GM12891 (cell line): ENCODE measurements around the gene LLGL1.

Experiments used
- DNase-seq: peaks from one replicate; pipeline ENCODE4 v3.0.0; 2011; ENCODE audit warnings: low spot score; ENCODE audit not compliant: insufficient read length
- FAIRE-seq: peaks from 2 replicates; lab custom pipeline; 2011; peaks lifted over from hg19 to GRCh38; lab: Jason Lieb, UNC
- PAX5 ChIP-seq: IDR thresholded peaks from 2 replicates; pipeline ENCODE4 v1.6.1; 2011; ENCODE audit warnings: low read length, moderate library complexity, mild to moderate bottlenecking; ENCODE audit not compliant: insufficient read depth, severe bottlenecking
- POLR2A ChIP-seq: IDR thresholded peaks from 2 replicates; pipeline ENCODE4 v1.6.1; 2011; ENCODE audit warnings: low read depth, low read length, control low read depth
- POLR2AphosphoS5 ChIP-seq: IDR thresholded peaks from 2 replicates; pipeline ENCODE4 v1.6.1; 2011; ENCODE audit warnings: low read depth, low read length, control low read depth
- POU2F2 ChIP-seq: IDR thresholded peaks from 2 replicates; pipeline ENCODE4 v1.6.1; 2011; ENCODE audit warnings: low read depth, mild to moderate bottlenecking, control low read depth, low read length, moderate library complexity
- SPI1 ChIP-seq: IDR thresholded peaks from 2 replicates; pipeline ENCODE4 v1.6.1; 2011; ENCODE audit warnings: low read depth, low read length, control low read depth
- TAF1 ChIP-seq: IDR thresholded peaks from 2 replicates; pipeline ENCODE4 v1.6.1; 2011; ENCODE audit warnings: low read depth, low read length, control low read depth

The LLGL1 gene

DNA sequence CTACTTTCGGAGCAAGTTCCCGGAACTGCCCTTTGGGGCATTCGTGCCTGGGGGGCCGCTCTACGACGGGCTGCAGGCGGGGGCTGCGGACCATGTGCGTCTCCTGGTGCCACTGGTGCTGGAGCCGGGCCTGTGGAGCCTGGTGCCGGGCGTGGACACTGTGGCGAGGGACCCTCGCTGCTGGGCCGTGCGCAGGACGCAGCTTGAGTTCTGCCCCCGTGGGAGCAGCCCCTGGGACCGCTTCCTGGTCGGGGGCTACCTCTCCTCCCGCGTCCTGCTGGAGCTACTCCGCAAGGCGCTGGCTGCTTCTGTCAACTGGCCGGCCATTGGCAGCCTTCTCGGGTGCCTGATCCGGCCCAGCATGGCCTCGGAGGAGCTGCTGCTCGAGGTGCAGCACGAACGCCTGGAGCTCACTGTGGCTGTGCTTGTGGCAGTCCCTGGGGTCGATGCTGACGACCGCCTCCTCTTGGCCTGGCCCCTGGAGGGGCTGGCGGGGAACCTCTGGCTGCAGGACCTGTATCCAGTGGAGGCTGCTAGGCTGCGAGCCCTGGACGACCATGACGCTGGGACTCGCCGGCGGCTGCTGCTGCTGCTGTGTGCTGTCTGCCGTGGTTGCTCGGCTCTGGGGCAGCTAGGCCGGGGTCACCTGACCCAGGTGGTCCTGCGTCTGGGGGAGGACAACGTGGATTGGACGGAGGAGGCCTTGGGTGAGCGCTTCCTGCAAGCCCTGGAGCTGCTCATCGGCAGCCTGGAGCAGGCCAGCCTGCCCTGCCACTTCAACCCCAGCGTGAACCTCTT, 38.6 kb downstream of the LLGL1 start:
- TF ChIP-seq POLR2A, result no peak
- TF ChIP-seq SPI1, result no peak
- TF ChIP-seq TAF1, result no peak
- no peak for TF ChIP-seq POLR2AphosphoS5
- TF ChIP-seq POU2F2, result no peak
- no peak for TF ChIP-seq PAX5
- FAIRE-seq (no peak), DNase-seq (no peak)

DNA sequence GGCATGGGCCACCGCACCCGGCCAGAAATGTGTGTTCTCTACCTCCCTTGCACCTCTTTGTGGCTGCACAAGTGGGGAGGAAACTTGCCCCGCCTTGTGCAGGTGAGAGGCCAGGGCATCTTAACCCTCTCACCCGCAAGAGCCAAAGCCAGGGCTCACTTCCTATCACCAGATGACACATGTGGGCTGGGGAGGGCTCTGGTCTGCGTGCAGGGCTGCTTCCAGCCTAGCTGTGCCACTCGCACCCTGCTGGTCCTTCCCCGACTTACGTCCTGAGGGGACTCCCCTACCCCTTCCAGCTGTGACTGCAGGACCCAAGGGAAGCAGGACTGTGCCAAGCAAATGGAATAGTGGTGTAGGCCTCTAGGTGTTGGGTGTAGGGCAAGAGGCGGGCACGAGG, 41.9 kb downstream of the LLGL1 start:
- TF ChIP-seq POLR2A (no peak), POU2F2 (no peak), PAX5 (no peak), TAF1 (no peak), SPI1 (no peak), POLR2AphosphoS5 (no peak)
- FAIRE-seq, result no peak
- no peak for DNase-seq

DNA sequence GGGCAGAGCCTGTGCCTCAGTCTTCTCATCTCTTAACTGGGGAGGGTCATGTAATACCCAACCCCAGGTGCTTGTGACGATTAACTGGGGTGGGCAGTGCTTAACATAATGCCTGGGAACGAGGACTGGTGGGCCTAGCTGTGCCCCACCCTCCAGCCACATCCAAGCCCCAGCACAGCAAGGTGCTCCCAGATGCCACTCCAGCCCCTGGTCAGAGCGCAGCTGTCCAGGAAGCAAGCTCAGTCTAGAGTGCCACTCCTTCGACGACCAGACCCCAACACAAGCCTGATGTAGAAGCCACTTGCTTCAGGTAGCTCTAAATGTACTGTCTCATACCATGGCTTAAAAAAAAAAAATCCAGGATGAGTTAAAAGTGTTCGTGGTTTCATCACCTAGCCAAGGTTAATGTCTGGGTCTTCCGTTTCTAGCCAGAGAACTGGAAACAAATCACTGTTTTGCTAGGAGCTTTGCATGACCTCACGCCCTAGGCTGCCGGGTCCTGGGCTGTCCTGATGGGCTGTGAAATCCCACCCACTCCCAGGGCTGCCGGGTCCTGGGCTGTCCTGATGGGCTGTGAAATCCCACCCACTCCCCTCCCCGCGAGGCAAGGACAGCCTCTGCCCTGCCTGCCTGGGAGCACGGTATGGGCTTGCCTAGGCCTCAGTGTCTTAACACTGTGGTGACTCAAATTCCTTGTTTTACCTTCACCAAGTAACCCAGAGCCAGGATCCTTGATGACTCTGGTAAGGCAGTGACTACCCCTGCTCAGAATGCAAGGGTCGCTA, 42.7 kb downstream of the LLGL1 start:
- TF ChIP-seq SPI1 (no peak), PAX5 (no peak), POLR2AphosphoS5 (no peak), POU2F2 (no peak), POLR2A (no peak), TAF1 (no peak)
- DNase-seq (no peak), FAIRE-seq (no peak)

DNA sequence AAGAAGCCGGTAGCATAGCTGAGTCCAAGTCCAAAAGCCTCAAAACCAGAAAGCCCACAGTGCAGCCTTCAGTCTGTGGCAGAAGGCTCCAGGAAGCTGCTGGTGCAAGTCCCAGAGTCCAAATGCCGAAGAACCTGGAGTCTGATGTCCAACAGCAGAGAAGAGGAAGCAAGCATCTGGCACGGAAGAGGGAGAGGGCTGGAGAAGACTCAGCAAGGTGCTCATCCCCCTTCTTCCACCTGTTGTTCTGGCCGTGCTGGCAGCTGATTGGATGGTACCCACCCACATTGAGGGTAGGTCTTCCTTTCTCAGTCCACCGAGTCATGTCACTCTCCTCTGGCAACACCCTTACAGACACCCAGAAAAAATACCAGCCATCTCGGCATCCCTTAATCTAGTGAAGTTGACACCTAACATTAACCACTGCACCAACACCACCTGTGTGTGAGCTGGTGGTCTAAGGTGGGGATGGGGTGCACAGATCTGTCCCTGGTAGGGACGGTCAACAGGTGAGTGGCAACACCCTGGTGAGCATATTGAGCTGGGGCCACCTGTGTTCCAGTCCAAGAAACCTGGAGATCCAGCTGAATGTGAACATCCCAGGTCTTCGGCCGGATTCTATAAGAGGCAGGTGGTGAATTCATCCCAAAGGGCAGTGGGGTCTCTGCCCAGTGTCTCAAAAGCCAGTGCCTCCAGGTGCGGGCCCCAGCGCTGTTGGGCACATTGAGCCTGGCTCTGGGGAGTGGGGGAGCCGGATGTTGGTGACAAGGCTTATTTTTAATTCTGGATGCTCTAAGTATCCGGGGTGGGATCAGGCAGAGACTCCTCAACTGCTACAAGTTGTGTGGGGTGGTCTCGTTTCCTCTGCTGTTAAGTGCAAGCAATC, 44.9 kb downstream of the LLGL1 start:
- TF ChIP-seq POLR2AphosphoS5, result no peak
- no peak for TF ChIP-seq PAX5
- no peak for TF ChIP-seq SPI1
- TF ChIP-seq TAF1, result no peak
- TF ChIP-seq POU2F2, result no peak
- TF ChIP-seq POLR2A, result no peak
- no peak for DNase-seq
- FAIRE-seq, result no peak

DNA sequence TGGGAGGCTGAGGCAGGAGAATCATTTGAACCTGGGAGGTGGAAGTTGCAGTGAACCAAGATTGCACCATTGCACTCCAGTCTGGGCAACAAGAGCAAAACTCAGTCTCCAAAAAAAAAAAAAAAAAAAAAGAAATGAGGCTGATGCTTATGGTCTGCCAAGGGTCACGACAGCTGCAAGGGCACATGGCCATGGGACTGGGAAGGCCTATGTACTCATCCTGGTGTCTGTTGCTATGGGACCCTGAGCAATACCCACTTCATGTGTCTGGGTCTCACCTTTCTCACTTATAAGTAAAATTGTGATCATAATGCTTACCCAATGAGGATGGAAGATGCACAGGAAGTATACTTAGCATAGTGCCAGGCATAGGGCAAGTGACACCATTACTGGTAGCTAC, 51.6 kb downstream of the LLGL1 start:
- FAIRE-seq, result no peak
- TF ChIP-seq POLR2A, result no peak
- no peak for TF ChIP-seq POLR2AphosphoS5
- TF ChIP-seq PAX5, result no peak
- TF ChIP-seq SPI1, result no peak
- no peak for TF ChIP-seq POU2F2
- TF ChIP-seq TAF1, result no peak
- DNase-seq, result no peak

DNA sequence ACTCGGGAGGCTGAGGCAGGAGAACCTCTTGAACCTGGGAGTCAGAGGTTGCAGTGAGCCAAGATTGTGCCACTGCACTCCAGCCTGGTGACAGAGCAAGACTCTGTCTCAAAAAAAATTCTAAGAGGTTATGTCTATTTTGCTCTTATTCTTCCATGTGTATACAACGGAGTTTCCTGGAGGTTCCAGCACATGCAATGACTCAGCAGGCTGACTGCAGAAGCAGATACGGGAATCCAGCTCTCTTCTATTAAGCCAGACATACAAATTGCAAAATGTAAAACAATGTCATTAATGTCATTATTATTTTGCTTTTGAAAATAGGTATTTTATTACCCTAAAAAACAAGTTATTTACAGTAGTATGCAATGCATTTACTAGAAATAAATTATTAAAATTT, 53.4 kb downstream of the LLGL1 start:
- no peak for TF ChIP-seq PAX5
- DNase-seq, result no peak
- no peak for FAIRE-seq

DNA sequence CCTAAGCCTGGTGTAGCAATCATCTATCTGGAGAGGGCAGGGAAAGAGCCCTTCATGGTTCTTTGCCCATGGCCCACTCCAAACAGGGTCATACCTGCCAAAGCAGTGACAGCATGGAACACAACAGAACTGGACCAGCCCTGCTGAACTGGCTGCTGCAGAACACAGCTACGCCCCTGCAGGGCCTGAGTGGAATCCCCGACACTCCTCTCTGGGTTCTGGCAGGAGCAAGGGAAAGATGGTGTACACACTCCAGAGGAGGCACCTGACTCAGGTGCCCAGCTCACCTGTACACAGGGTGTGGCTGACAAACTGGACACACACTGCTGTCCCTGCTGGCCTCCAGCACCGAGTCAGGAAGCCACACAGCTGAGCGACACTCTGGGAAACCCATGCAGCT, 54.8 kb downstream of the LLGL1 start:
- FAIRE-seq (no peak), DNase-seq (no peak)
- no peak for TF ChIP-seq POLR2A
- no peak for TF ChIP-seq PAX5
- TF ChIP-seq POLR2AphosphoS5, result no peak
- no peak for TF ChIP-seq POU2F2
- TF ChIP-seq TAF1, result no peak
- TF ChIP-seq SPI1, result no peak

DNA sequence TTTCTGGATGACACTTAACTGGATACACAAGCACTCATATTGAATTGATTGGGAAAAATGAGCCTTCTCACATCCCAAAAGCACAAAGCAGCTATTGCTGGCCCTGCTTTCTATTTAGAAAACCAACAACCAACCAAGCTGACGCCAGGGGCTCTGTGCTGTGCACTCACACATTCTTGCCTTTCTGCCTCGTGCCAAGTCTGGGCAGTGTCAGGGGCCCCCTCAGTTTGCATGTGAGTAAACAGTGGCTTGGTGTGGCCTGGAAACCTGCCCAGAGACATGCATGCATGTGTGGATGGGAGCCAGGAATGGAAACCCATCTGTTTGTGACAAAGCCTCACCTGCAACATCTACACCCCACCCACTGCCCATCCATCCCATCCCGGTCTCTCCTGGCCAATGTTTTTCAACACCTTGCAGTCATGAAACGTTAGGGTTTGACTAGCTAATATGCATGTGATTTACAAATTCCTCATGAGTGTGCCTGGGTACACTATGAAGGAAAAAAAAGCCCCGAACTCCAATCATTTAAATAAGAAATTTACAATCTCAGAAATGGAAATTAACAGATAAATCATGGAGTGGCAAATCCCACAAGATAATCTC, 55.4 kb downstream of the LLGL1 start:
- no peak for DNase-seq
- no peak for FAIRE-seq
- no peak for TF ChIP-seq SPI1
- no peak for TF ChIP-seq POU2F2
- no peak for TF ChIP-seq TAF1
- no peak for TF ChIP-seq PAX5
- no peak for TF ChIP-seq POLR2A
- TF ChIP-seq POLR2AphosphoS5, result no peak
